ENCODE data around the gene DNAJC27. TPM values are rescaled to one million over a fixed set of nuclear protein-coding genes. Genes with fewer than 3 reads are reported as not detected.

DNAJC27 gene
- total RNA-seq, 1 experiment from 2014 or later, result 4.6 TPM

GRCh38 chr2:24978661-24979060 lies 6.9 kb upstream of the DNAJC27 start:
- no peak overlapping the region for H3K9ac ChIP-seq (ENCODE audit: low read length)
- H3K4me1 ChIP-seq (ENCODE audit: control insufficient read depth in 1 of 2, insufficient read depth in 2 of 2, low read length in 2 of 2), result no peaks in the 10 kb centered on the region
- no peak for DNase-seq (ENCODE audit: low read depth, low spot score)
- no peak for TF ChIP-seq YY1 (IDR thresholded peaks at IDR 0.05; ENCODE audit: extremely low read depth, insufficient replicate concordance, low read depth, low read length)
- H3K9me3 ChIP-seq (ENCODE audit: control insufficient read depth in 1 of 2, insufficient read depth in 1 of 2, low read depth in 1 of 2, low read length in 2 of 2), result no peaks in the 10 kb centered on the region
- ATAC-seq, result no peak
- no peaks in the 10 kb centered on the region for H3K9me2 ChIP-seq (ENCODE audit: insufficient read depth)
- H3K27ac ChIP-seq (ENCODE audit: low read depth, low read length), result no peak overlapping the region
- no peaks in the 10 kb centered on the region for H3K36me3 ChIP-seq (ENCODE audit: control insufficient read depth in 1 of 2, insufficient read depth in 2 of 2, low read length in 2 of 2)
- H3K79me2 ChIP-seq (ENCODE audit: insufficient read depth, low read length), result no peaks in the 10 kb centered on the region
- intact Hi-C loops (cut with micrococcal nuclease), result no loop called here
- POLR2A ChIA-PET, result no interaction called here
- no peak overlapping the region for H3K4me2 ChIP-seq (ENCODE audit: low read length)
- CTCF ChIA-PET, result no interaction called here
- RAD21 ChIA-PET (ENCODE audit: low non-redundant PET in 1 of 2, low total read pairs in 2 of 2, uncharacterized antibody in 2 of 2, unreplicated experiment in 2 of 2), result no interaction called here
- H4K20me1 ChIP-seq (ENCODE audit: insufficient read depth), result no peaks in the 10 kb centered on the region
- no peak overlapping the region for H2AFZ ChIP-seq (ENCODE audit: low read depth, low read length, poor library complexity, severe bottlenecking)
- BruUV-seq (replicated peaks), result no TSS peak
- H3K27me3 ChIP-seq (ENCODE audit: insufficient read depth, low read length), result no peaks in the 10 kb centered on the region
- no peak overlapping the region for H3K4me3 ChIP-seq (replicated peaks in 1 of 2; ENCODE audit: low read depth in 1 of 2, low read length in 2 of 2)

GRCh38 chr2:24977631-24978030 lies 5.9 kb upstream of the DNAJC27 start:
- ATAC-seq, result no peak
- CTCF ChIA-PET, result interaction anchor here (1.3 kb wide), 1 partner anchor 152 kb away, joined by 10 read pairs; no protein-coding TSS in a partner anchor
- RAD21 ChIA-PET (ENCODE audit: low non-redundant PET in 1 of 2, low total read pairs in 2 of 2, uncharacterized antibody in 2 of 2, unreplicated experiment in 2 of 2), result interaction anchor here in 1 of 2 experiments (0.7 kb wide), 1 partner anchor 75 kb away, joined by 3 read pairs; no protein-coding TSS in a partner anchor
- Histone ChIP-seq H3K4me2 (ENCODE audit: low read length) (no peak overlapping the region), H3K4me1 (ENCODE audit: control insufficient read depth in 1 of 2, insufficient read depth in 2 of 2, low read length in 2 of 2) (peaks cover 4 to 5% of the 10 kb centered on the region in 2 experiments; a peak in 3 of 4 replicates), H3K4me3 (replicated peaks in 1 of 2; ENCODE audit: low read depth in 1 of 2, low read length in 2 of 2) (no peak overlapping the region), H3K9me3 (ENCODE audit: control insufficient read depth in 1 of 2, insufficient read depth in 1 of 2, low read depth in 1 of 2, low read length in 2 of 2) (no peaks in the 10 kb centered on the region), H3K27ac (ENCODE audit: low read depth, low read length) (no peak overlapping the region), H3K9ac (ENCODE audit: low read length) (no peak overlapping the region), H3K36me3 (ENCODE audit: control insufficient read depth in 1 of 2, insufficient read depth in 2 of 2, low read length in 2 of 2) (no peaks in the 10 kb centered on the region), H2AFZ (ENCODE audit: low read depth, low read length, poor library complexity, severe bottlenecking) (no peak overlapping the region), H3K27me3 (ENCODE audit: insufficient read depth, low read length) (no peaks in the 10 kb centered on the region), H4K20me1 (ENCODE audit: insufficient read depth) (no peaks in the 10 kb centered on the region), H3K9me2 (ENCODE audit: insufficient read depth) (no peaks in the 10 kb centered on the region), H3K79me2 (ENCODE audit: insufficient read depth, low read length) (peaks cover 8% of the 10 kb centered on the region)
- no peak for DNase-seq (ENCODE audit: low read depth, low spot score)
- intact Hi-C loops (cut with micrococcal nuclease), result no loop called here
- POLR2A ChIA-PET, result no interaction called here
- no TSS peak for BruUV-seq (replicated peaks)
- no peak for TF ChIP-seq ZNF274 (IDR thresholded peaks at IDR 0.05; ENCODE audit: low read depth, low read length)
- TF ChIP-seq, protein P1, sequence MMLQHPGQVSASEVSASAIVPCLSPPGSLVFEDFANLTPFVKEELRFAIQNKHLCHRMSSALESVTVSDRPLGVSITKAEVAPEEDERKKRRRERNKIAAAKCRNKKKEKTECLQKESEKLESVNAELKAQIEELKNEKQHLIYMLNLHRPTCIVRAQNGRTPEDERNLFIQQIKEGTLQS (IDR thresholded peaks at IDR 0.05), result no peak
- TF ChIP-seq MAX (IDR thresholded peaks at IDR 0.05), result no peak
- no peak for TF ChIP-seq SP1 (IDR thresholded peaks at IDR 0.05; ENCODE audit: low read depth)
- TF ChIP-seq SIN3A (IDR thresholded peaks at IDR 0.05; ENCODE audit: low read depth), result no peak
- TF ChIP-seq, protein P2, sequence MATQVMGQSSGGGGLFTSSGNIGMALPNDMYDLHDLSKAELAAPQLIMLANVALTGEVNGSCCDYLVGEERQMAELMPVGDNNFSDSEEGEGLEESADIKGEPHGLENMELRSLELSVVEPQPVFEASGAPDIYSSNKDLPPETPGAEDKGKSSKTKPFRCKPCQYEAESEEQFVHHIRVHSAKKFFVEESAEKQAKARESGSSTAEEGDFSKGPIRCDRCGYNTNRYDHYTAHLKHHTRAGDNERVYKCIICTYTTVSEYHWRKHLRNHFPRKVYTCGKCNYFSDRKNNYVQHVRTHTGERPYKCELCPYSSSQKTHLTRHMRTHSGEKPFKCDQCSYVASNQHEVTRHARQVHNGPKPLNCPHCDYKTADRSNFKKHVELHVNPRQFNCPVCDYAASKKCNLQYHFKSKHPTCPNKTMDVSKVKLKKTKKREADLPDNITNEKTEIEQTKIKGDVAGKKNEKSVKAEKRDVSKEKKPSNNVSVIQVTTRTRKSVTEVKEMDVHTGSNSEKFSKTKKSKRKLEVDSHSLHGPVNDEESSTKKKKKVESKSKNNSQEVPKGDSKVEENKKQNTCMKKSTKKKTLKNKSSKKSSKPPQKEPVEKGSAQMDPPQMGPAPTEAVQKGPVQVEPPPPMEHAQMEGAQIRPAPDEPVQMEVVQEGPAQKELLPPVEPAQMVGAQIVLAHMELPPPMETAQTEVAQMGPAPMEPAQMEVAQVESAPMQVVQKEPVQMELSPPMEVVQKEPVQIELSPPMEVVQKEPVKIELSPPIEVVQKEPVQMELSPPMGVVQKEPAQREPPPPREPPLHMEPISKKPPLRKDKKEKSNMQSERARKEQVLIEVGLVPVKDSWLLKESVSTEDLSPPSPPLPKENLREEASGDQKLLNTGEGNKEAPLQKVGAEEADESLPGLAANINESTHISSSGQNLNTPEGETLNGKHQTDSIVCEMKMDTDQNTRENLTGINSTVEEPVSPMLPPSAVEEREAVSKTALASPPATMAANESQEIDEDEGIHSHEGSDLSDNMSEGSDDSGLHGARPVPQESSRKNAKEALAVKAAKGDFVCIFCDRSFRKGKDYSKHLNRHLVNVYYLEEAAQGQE (IDR thresholded peaks at IDR 0.05; ENCODE audit: low read depth), result no peak
- TF ChIP-seq EZH2phosphoT487 (IDR thresholded peaks at IDR 0.05; ENCODE audit: borderline replicate concordance), result no peak
- no peak for TF ChIP-seq ELF1 (IDR thresholded peaks at IDR 0.05; ENCODE audit: borderline replicate concordance, low read depth)
- TF ChIP-seq EZH2 (IDR thresholded peaks at IDR 0.05), result no peak
- TF ChIP-seq POLR2A (IDR thresholded peaks at IDR 0.05; ENCODE audit: borderline replicate concordance, extremely low read depth, insufficient read depth, insufficient read length), result no peak
- TF ChIP-seq RAD21 (IDR thresholded peaks at IDR 0.05; ENCODE audit: low read depth), result no peak
- TF ChIP-seq FOSL1 (IDR thresholded peaks at IDR 0.05; ENCODE audit: low read depth), result no peak
- no peak for TF ChIP-seq ZBTB33 (IDR thresholded peaks at IDR 0.05; ENCODE audit: extremely low read depth, insufficient replicate concordance, low read length)
- TF ChIP-seq ZFX (IDR thresholded peaks at IDR 0.05), result no peak

Data from HCT116 (cell line).